Body of pancreas (tissue), 2 donors: ENCODE data around the gene RRAGC. TPM values are rescaled to one million over a fixed set of nuclear protein-coding genes. Genes with fewer than 3 reads are reported as not detected.

Experiments used
- small RNA-seq: library from RNA; depleted of rRNA; stranded (forward); fragments of <200 nt; gene quantifications from one replicate; pipeline ENCODE3, GENCODE V24; 2016
- total RNA-seq, 2 donors: library from RNA; depleted of rRNA; stranded (reverse); fragments of >200 nt; gene quantifications; one replicate each; pipeline ENCODE4 v1.1.0, GENCODE V29; 2016

RRAGC gene
- total RNA-seq, 2 donors from 2014 or later: 6.9 to 7.0 TPM

Small RNAs within 50 kb of the gene (small RNA-seq; reads per million reads assigned to genes)
- gene GJA9-MYCBP: not detected

Other genes starting within 250 kb of the RRAGC start
- gene MYCBP, start 13.6 kb upstream of the RRAGC start, total RNA-seq: 10 to 100 TPM; 12.2 to 14.0 TPM
- not detected for gene GJA9, start 21.8 kb upstream of the RRAGC start, total RNA-seq
- under 1 TPM in 1 of 2 donors, not detected in 1; 0.99 TPM for gene RHBDL2, start 82.1 kb upstream of the RRAGC start, total RNA-seq
- gene AKIRIN1, start 131.5 kb upstream of the RRAGC start, total RNA-seq: 10 to 100 TPM; 17.8 to 20.5 TPM
- 100 to 1,000 TPM; 192 to 243 TPM for gene NDUFS5, start 166.6 kb upstream of the RRAGC start, total RNA-seq